DOHH2 (cell line): ENCODE results near the gene FAM135A.
A peak's percentile ranks its signal among the peaks of the same experiment; 100 is the strongest.

Experiments
- H3F3A ChIP-seq: fragments of 200-600 bp; sonication (generic), shearing (Covaris generic); 2 replicates; pipeline ENCODE4 v1.6.0; 2016; ENCODE audit warnings: antibody characterized with exemption, mild to moderate bottlenecking; ENCODE audit not compliant: control insufficient read depth, insufficient read depth
- H3K27ac ChIP-seq: fragments of 200-600 bp; sonication (generic); 2 replicates; pipeline ENCODE4 v1.5.1; 2014; ENCODE audit warnings: low read depth, mild to moderate bottlenecking, low read length, moderate library complexity
- H3K27me3 ChIP-seq: fragments of 200-600 bp; sonication (generic); 2 replicates; pipeline ENCODE4 v1.6.1; 2014; ENCODE audit warnings: mild to moderate bottlenecking, low read length, mixed read lengths; ENCODE audit not compliant: control insufficient read depth
- H3K36me3 ChIP-seq: fragments of 200-600 bp; sonication (generic); 2 replicates; pipeline ENCODE4 v1.6.1; 2014; ENCODE audit warnings: mild to moderate bottlenecking, low read length, moderate library complexity, mixed read lengths; ENCODE audit not compliant: control insufficient read depth
- H3K4me1 ChIP-seq: fragments of 200-600 bp; sonication (generic); 2 replicates; pipeline ENCODE4 v1.6.1; 2014; ENCODE audit warnings: mild to moderate bottlenecking, low read length, mixed read lengths; ENCODE audit not compliant: control insufficient read depth
- H3K4me2 ChIP-seq: fragments of 200-600 bp; sonication (generic); 2 replicates; pipeline ENCODE4 v1.6.0; 2014; ENCODE audit warnings: mild to moderate bottlenecking, low read length, moderate library complexity
- H3K4me3 ChIP-seq: fragments of 200-600 bp; sonication (generic); 2 replicates; pipeline ENCODE4 v1.5.1; 2014; ENCODE audit warnings: mild to moderate bottlenecking, low read length, mixed read lengths
- H3K79me2 ChIP-seq: fragments of 200-600 bp; sonication (generic); 2 replicates; pipeline ENCODE4 v1.6.1; 2014; ENCODE audit warnings: mild to moderate bottlenecking, low read length, mixed read lengths; ENCODE audit not compliant: control insufficient read depth
- H3K9me2 ChIP-seq: fragments of 200-600 bp; sonication (generic); replicated peaks from 2 replicates; pipeline ENCODE4 v1.6.1; 2014; ENCODE audit warnings: mild to moderate bottlenecking, low read length, mixed read lengths; ENCODE audit not compliant: control insufficient read depth
- H3K9me3 ChIP-seq: fragments of 200-600 bp; sonication (generic); 2 replicates; pipeline ENCODE4 v1.6.1; 2014; ENCODE audit warnings: antibody characterized with exemption, low read length, mixed read lengths; ENCODE audit not compliant: control insufficient read depth, insufficient read depth
- H4K20me1 ChIP-seq: fragments of 200-600 bp; sonication (generic); 2 replicates; pipeline ENCODE4 v1.6.0; 2014; ENCODE audit warnings: low read depth, mild to moderate bottlenecking, antibody characterized with exemption, low read length, moderate library complexity; ENCODE audit not compliant: control insufficient read depth, insufficient read depth
- CTCF ChIP-seq: fragments of 200-600 bp; sonication (generic); IDR thresholded peaks from one replicate; pipeline ENCODE4 v1.5.1; 2014; ENCODE audit warnings: antibody characterized with exemption, mild to moderate bottlenecking, low read depth, low read length; ENCODE audit not compliant: poor library complexity, severe bottlenecking
- EZH2phosphoT487 ChIP-seq: fragments of 200-600 bp; sonication (generic); IDR thresholded peaks from 2 replicates; pipeline ENCODE4 v1.6.1; 2017; ENCODE audit warnings: borderline replicate concordance, mild to moderate bottlenecking, antibody characterized with exemption, low read length, moderate library complexity, mixed read lengths

Gene FAM135A

GRCh38 chr6:70370496-70370895, 42.8 kb upstream of the FAM135A start:
- Histone ChIP-seq H3K4me3 (no peak overlapping the region), H3K9me2 (no peaks in the 10 kb centered on the region), H3K4me2 (no peak overlapping the region), H3K27ac (no peak overlapping the region), H3K36me3 (no peaks in the 10 kb centered on the region), H3K4me1 (no peaks in the 10 kb centered on the region), H3F3A (no peaks in the 10 kb centered on the region), H3K9me3 (no peaks in the 10 kb centered on the region), H4K20me1 (no peaks in the 10 kb centered on the region), H3K27me3 (peaks cover 24% of the 10 kb centered on the region), H3K79me2 (no peaks in the 10 kb centered on the region)
- TF ChIP-seq EZH2phosphoT487 (no peak), CTCF (no peak)

GRCh38 chr6:70371454-70372105, 41.7 kb upstream of the FAM135A start:
- Histone ChIP-seq H3K4me3 (no peak overlapping the region), H3K9me3 (no peaks in the 10 kb centered on the region), H3K4me1 (no peaks in the 10 kb centered on the region), H4K20me1 (no peaks in the 10 kb centered on the region), H3F3A (no peaks in the 10 kb centered on the region), H3K36me3 (no peaks in the 10 kb centered on the region), H3K27ac (no peak overlapping the region), H3K9me2 (no peaks in the 10 kb centered on the region), H3K27me3 (peaks cover 24% of the 10 kb centered on the region), H3K4me2 (no peak overlapping the region), H3K79me2 (no peaks in the 10 kb centered on the region)
- TF ChIP-seq EZH2phosphoT487 (no peak), CTCF (peak; percentile 69)

GRCh38 chr6:70375166-70375565, 38.1 kb upstream of the FAM135A start:
- Histone ChIP-seq H3K4me3 (no peak overlapping the region), H3F3A (no peaks in the 10 kb centered on the region), H3K27ac (no peak overlapping the region), H3K9me2 (no peaks in the 10 kb centered on the region), H3K9me3 (no peaks in the 10 kb centered on the region), H3K4me2 (no peak overlapping the region), H3K79me2 (no peaks in the 10 kb centered on the region), H4K20me1 (no peaks in the 10 kb centered on the region), H3K27me3 (peaks cover 11% of the 10 kb centered on the region), H3K36me3 (no peaks in the 10 kb centered on the region), H3K4me1 (no peaks in the 10 kb centered on the region)
- TF ChIP-seq EZH2phosphoT487 (no peak), CTCF (no peak)
